H1 (cell line): Measurements from ENCODE around the gene PLXNB1. TPM values are rescaled to one million over a fixed set of nuclear protein-coding genes. Genes with fewer than 3 reads are reported as not detected.

Experiments used
- CTCF ChIA-PET: fragments of 300-600 bp; sonication (Branson Sonifier 250); formaldehyde crosslinking; loops from one replicate; lab custom pipeline; 2021; ENCODE audit not compliant: partially characterized antibody; lab: Charles Lee
- POLR2A ChIA-PET: fragments of 300-600 bp; sonication (Branson Sonifier 250); formaldehyde crosslinking; loops from one replicate; lab custom pipeline; 2021; ENCODE audit warnings: inconsistent platforms; ENCODE audit not compliant: partially characterized antibody; lab: Charles Lee
- DNase-seq, 2 experiments: peaks; one replicate each; pipeline versions ENCODE4 v3.0.0 to v3.0.0-alpha.2; 2010 to 2022; ENCODE audit warnings: low spot score in 2 of 2, low read depth in 1 of 2, mixed read lengths in 1 of 2
- FAIRE-seq: peaks from 2 replicates; lab custom pipeline; 2011; peaks lifted over from hg19 to GRCh38; lab: Jason Lieb, UNC
- H2AFZ ChIP-seq: 2 replicates; pipeline ENCODE4 v1.8.1; 2012; ENCODE audit warnings: low read length, inconsistent platforms
- H2AK5ac ChIP-seq: 2 replicates; pipeline ENCODE4 v1.6.1; 2013; ENCODE audit warnings: low read depth, low read length
- H2BK120ac ChIP-seq: replicated peaks from 2 replicates; pipeline ENCODE3; 2013; ENCODE audit warnings: low read depth, low read length, inconsistent platforms
- H2BK12ac ChIP-seq: 2 replicates; pipeline ENCODE4 v1.6.1; 2013; ENCODE audit warnings: low read depth, low read length
- H2BK15ac ChIP-seq: 2 replicates; pipeline ENCODE4 v1.6.1; 2013; ENCODE audit warnings: low read length
- H2BK20ac ChIP-seq: 2 replicates; pipeline ENCODE4 v1.6.1; 2013; ENCODE audit warnings: low read length
- H2BK5ac ChIP-seq: 2 replicates; pipeline ENCODE4 v1.6.1; 2013; ENCODE audit warnings: low read depth, low read length
- H3K14ac ChIP-seq: 2 replicates; pipeline ENCODE4 v1.6.1; 2013; ENCODE audit warnings: inconsistent platforms; ENCODE audit not compliant: insufficient read length
- H3K18ac ChIP-seq: 2 replicates; pipeline ENCODE4 v1.6.1; 2013; ENCODE audit warnings: low read length; ENCODE audit errors: extremely low read depth
- H3K23ac ChIP-seq: 2 replicates; pipeline ENCODE4 v1.6.1; 2013; ENCODE audit warnings: inconsistent platforms; ENCODE audit not compliant: insufficient read length
- H3K23me2 ChIP-seq: 2 replicates; pipeline ENCODE4 v1.6.1; 2013; ENCODE audit warnings: low read depth, low read length
- H3K27ac ChIP-seq: 2 replicates; pipeline ENCODE4 v1.6.1; 2011; ENCODE audit warnings: low read depth, low read length, inconsistent platforms
- H3K27me3 ChIP-seq, 4 experiments: replicated peaks in 1 of 4; 1 replicate in 1 of 4; 2 replicates in 3 of 4; pipeline versions ENCODE4 v1.6.1 to v1.8.1; 2011 to 2013; ENCODE audit warnings: low read length in 3 of 4, mild to moderate bottlenecking in 3 of 4, inconsistent platforms in 2 of 4, mixed read lengths in 2 of 4, moderate library complexity in 1 of 4; ENCODE audit not compliant: control insufficient read depth in 3 of 4, insufficient read depth in 3 of 4; ENCODE audit errors: extremely low read depth in 1 of 4
- H3K36me3 ChIP-seq, 4 experiments: 2 replicates each; pipeline versions ENCODE4 v1.6.1 to v1.8.1; 2011 to 2013; ENCODE audit warnings: mild to moderate bottlenecking in 4 of 4, low read length in 3 of 4, moderate library complexity in 2 of 4, control low read depth in 1 of 4, inconsistent platforms in 1 of 4; ENCODE audit not compliant: insufficient read depth in 4 of 4, control insufficient read depth in 2 of 4
- H3K4ac ChIP-seq: replicated peaks from 2 replicates; pipeline ENCODE3; 2013; ENCODE audit warnings: low read length, low read depth, mixed read lengths, inconsistent platforms; ENCODE audit not compliant: insufficient read length
- H3K4me1 ChIP-seq, 4 experiments: replicated peaks in 1 of 4; 1 replicate in 1 of 4; 2 replicates in 3 of 4; pipeline versions ENCODE4 v1.6.1 to v1.8.1; 2011 to 2013; ENCODE audit warnings: low read length in 3 of 4, inconsistent platforms in 2 of 4, mixed read lengths in 1 of 4; ENCODE audit not compliant: insufficient read depth in 4 of 4, control insufficient read depth in 3 of 4
- H3K4me2 ChIP-seq, 2 experiments: 2 replicates each; pipeline versions ENCODE4 v1.6.1 to v1.8.1; 2011 to 2013; ENCODE audit warnings: low read depth in 2 of 2, low read length in 2 of 2, control low read depth in 1 of 2, inconsistent platforms in 1 of 2, mild to moderate bottlenecking in 1 of 2; ENCODE audit not compliant: insufficient read depth in 1 of 2
- H3K4me3 ChIP-seq, 4 experiments: fragments of 200-600, 300-600 bp in 1 of 4; sonication (generic), shearing (Covaris generic), sonication (Bioruptor Twin) in 1 of 4; 2 replicates each; pipeline versions ENCODE4 v1.5.1 to v1.8.1; 2011 to 2016; ENCODE audit warnings: low read length in 4 of 4, low read depth in 3 of 4, control low read depth in 2 of 4, inconsistent platforms in 2 of 4, mild to moderate bottlenecking in 2 of 4, mixed read lengths in 1 of 4, moderate library complexity in 1 of 4; ENCODE audit not compliant: insufficient read depth in 2 of 4; ENCODE audit errors: extremely low read depth in 1 of 4
- H3K56ac ChIP-seq: replicated peaks from 2 replicates; pipeline ENCODE3; 2013; ENCODE audit warnings: low read depth, mild to moderate bottlenecking, mixed read lengths, low read length, inconsistent platforms; ENCODE audit not compliant: insufficient read length
- H3K79me1 ChIP-seq: 2 replicates; pipeline ENCODE4 v1.6.1; 2013; ENCODE audit warnings: low read depth, low read length, control low read depth
- H3K79me2 ChIP-seq, 2 experiments: 2 replicates each; pipeline versions ENCODE4 v1.6.1 to v1.8.1; 2012 to 2013; ENCODE audit warnings: low read length in 2 of 2, mild to moderate bottlenecking in 2 of 2, inconsistent platforms in 1 of 2; ENCODE audit not compliant: insufficient read depth in 2 of 2, control insufficient read depth in 1 of 2
- H3K9ac ChIP-seq, 4 experiments: replicated peaks in 1 of 4; 1 replicate in 1 of 4; 2 replicates in 3 of 4; pipeline versions ENCODE4 v1.6.1 to v1.8.1; 2011 to 2013; ENCODE audit warnings: low read depth in 3 of 4, low read length in 3 of 4, control low read depth in 2 of 4, mild to moderate bottlenecking in 2 of 4, moderate library complexity in 2 of 4, inconsistent platforms in 1 of 4; ENCODE audit errors: extremely low read depth in 1 of 4
- H3K9me3 ChIP-seq, 2 experiments: 2 replicates each; pipeline versions ENCODE4 v1.6.1 to v1.8.1; 2012 to 2013; ENCODE audit warnings: mild to moderate bottlenecking in 2 of 2, moderate library complexity in 2 of 2, control low read depth in 1 of 2, inconsistent platforms in 1 of 2, low read depth in 1 of 2, low read length in 1 of 2, mixed read lengths in 1 of 2; ENCODE audit not compliant: insufficient read depth in 2 of 2
- H4K20me1 ChIP-seq, 2 experiments: replicated peaks in 1 of 2; 2 replicates each; pipeline versions ENCODE3 to v1.8.1; 2011 to 2013; ENCODE audit warnings: inconsistent platforms in 2 of 2, low read length in 2 of 2, mild to moderate bottlenecking in 1 of 2; ENCODE audit not compliant: insufficient read depth in 2 of 2, control insufficient read depth in 1 of 2
- H4K5ac ChIP-seq: 2 replicates; pipeline ENCODE4 v1.6.1; 2013; ENCODE audit warnings: low read length, low read depth, mixed read lengths, inconsistent platforms; ENCODE audit not compliant: insufficient read length
- H4K8ac ChIP-seq: 2 replicates; pipeline ENCODE4 v1.8.0; 2013; ENCODE audit warnings: mild to moderate bottlenecking, moderate library complexity, low read length, inconsistent platforms; ENCODE audit not compliant: insufficient read depth; ENCODE audit errors: extremely low read depth
- H4K91ac ChIP-seq: replicated peaks from 2 replicates; pipeline ENCODE3; 2013; ENCODE audit warnings: low read length, mixed read lengths, inconsistent platforms; ENCODE audit not compliant: insufficient read length
- RNF2 ChIP-seq: fragments of 200-900, 300-1000 bp; sonication (generic); IDR thresholded peaks from 2 replicates; pipeline ENCODE4 v1.7.1; 2016; ENCODE audit warnings: borderline replicate concordance, low read depth, mild to moderate bottlenecking, antibody characterized with exemption, low read length; ENCODE audit not compliant: poor library complexity, severe bottlenecking; ENCODE audit errors: missing control alignments
- WGBS, 2 experiments: shearing (Covaris generic) in 1 of 2; methylation state at CpG; one replicate each; pipeline versions ENCODE4 v1.1.6 to v1.1.7; 2013 to 2015; ENCODE audit warnings: low lambda C conversion rate in 2 of 2, mixed read lengths in 2 of 2, inconsistent platforms in 1 of 2, low coverage in 1 of 2, missing lambda C conversion rate in 1 of 2; ENCODE audit not compliant: insufficient replicate concordance in 2 of 2, insufficient coverage in 1 of 2, insufficient read length in 1 of 2; ENCODE audit errors: extremely low coverage in 1 of 2, missing lambda C conversion rate in 1 of 2; 5-methylcytosine and 5-hydroxymethylcytosine counted together
- long read RNA-seq, 2 experiments: library from RNA in 1 of 2; library from capped mRNA in 1 of 2; stranded (forward); transcript quantifications; one replicate each; pipeline ENCODE4 v2.0.0, GENCODE V29; 2021; ENCODE audit warnings: inconsistent platforms in 1 of 2
- polyA minus RNA-seq, 3 experiments: library from RNA; depleted of rRNA, polyadenylated mRNA; stranded (reverse); fragments of >200 nt; gene quantifications; 1 replicate in 2 of 3; 2 replicates in 1 of 3; pipeline ENCODE4 v1.2.3, GENCODE V29; 2011
- polyA plus RNA-seq, 7 experiments: library from polyadenylated mRNA; depleted of rRNA in 3 of 7; stranded (reverse) in 5 of 7; unstranded in 2 of 7; fragments of >200 nt in 5 of 7; fragments of 200-250 nt in 2 of 7; gene quantifications; 1 replicate in 5 of 7; 2 replicates in 1 of 7; 4 replicates in 1 of 7; pipeline versions ENCODE4 v1.2.1 to v1.2.3, GENCODE V29; 2011 to 2013; ENCODE audit warnings: missing spikeins in 2 of 7, mixed read lengths in 2 of 7
- total RNA-seq: library from RNA; stranded (reverse); fragmentation: NEBNext Ultra II Directional; extraction: Animal tissue kit (Norgen Biotek cat#: 25700); gene quantifications from 2 replicates; pipeline ENCODE4 v1.2.1, GENCODE V29; 2021

Gene PLXNB1, protein sequence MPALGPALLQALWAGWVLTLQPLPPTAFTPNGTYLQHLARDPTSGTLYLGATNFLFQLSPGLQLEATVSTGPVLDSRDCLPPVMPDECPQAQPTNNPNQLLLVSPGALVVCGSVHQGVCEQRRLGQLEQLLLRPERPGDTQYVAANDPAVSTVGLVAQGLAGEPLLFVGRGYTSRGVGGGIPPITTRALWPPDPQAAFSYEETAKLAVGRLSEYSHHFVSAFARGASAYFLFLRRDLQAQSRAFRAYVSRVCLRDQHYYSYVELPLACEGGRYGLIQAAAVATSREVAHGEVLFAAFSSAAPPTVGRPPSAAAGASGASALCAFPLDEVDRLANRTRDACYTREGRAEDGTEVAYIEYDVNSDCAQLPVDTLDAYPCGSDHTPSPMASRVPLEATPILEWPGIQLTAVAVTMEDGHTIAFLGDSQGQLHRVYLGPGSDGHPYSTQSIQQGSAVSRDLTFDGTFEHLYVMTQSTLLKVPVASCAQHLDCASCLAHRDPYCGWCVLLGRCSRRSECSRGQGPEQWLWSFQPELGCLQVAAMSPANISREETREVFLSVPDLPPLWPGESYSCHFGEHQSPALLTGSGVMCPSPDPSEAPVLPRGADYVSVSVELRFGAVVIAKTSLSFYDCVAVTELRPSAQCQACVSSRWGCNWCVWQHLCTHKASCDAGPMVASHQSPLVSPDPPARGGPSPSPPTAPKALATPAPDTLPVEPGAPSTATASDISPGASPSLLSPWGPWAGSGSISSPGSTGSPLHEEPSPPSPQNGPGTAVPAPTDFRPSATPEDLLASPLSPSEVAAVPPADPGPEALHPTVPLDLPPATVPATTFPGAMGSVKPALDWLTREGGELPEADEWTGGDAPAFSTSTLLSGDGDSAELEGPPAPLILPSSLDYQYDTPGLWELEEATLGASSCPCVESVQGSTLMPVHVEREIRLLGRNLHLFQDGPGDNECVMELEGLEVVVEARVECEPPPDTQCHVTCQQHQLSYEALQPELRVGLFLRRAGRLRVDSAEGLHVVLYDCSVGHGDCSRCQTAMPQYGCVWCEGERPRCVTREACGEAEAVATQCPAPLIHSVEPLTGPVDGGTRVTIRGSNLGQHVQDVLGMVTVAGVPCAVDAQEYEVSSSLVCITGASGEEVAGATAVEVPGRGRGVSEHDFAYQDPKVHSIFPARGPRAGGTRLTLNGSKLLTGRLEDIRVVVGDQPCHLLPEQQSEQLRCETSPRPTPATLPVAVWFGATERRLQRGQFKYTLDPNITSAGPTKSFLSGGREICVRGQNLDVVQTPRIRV (N-terminal part only)
- total RNA-seq (114 and 115 TPM in 2 replicates), polyA plus RNA-seq (2011; rRNA removed) (109 and 149 TPM in 2 replicates), polyA minus RNA-seq (2011; rRNA and poly(A)+ RNA removed) (82.5 and 154 TPM in 2 replicates)
- polyA plus RNA-seq (2011; cell fraction: cytosol; rRNA removed), result 117 TPM
- polyA plus RNA-seq (2011; cell fraction: nucleus; rRNA removed), result 1,123 TPM
- 136 to 155 TPM (median 141 TPM) in 4 replicates for polyA plus RNA-seq (2012, experiment 1 of 2)
- polyA plus RNA-seq (2012, experiment 2 of 2), result 102 TPM
- polyA plus RNA-seq (2013, experiment 1 of 2), result 102 TPM
- 83.3 TPM for polyA plus RNA-seq (2013, experiment 2 of 2)
- polyA minus RNA-seq (2011; cell fraction: cytosol; rRNA and poly(A)+ RNA removed), result 100 TPM
- 265 TPM for polyA minus RNA-seq (2011; cell fraction: nucleus; rRNA and poly(A)+ RNA removed)
- long read RNA-seq, experiment 1, partial matches to known transcripts, result 13 of 28 reads
- long read RNA-seq, experiment 1, other reads (novel, unspliced or antisense), result 13 of 28 reads
- long read RNA-seq, experiment 2, partial matches to known transcripts, result 0 of 1 reads
- long read RNA-seq, experiment 2, other reads (novel, unspliced or antisense), result 0 of 1 reads

DNA sequence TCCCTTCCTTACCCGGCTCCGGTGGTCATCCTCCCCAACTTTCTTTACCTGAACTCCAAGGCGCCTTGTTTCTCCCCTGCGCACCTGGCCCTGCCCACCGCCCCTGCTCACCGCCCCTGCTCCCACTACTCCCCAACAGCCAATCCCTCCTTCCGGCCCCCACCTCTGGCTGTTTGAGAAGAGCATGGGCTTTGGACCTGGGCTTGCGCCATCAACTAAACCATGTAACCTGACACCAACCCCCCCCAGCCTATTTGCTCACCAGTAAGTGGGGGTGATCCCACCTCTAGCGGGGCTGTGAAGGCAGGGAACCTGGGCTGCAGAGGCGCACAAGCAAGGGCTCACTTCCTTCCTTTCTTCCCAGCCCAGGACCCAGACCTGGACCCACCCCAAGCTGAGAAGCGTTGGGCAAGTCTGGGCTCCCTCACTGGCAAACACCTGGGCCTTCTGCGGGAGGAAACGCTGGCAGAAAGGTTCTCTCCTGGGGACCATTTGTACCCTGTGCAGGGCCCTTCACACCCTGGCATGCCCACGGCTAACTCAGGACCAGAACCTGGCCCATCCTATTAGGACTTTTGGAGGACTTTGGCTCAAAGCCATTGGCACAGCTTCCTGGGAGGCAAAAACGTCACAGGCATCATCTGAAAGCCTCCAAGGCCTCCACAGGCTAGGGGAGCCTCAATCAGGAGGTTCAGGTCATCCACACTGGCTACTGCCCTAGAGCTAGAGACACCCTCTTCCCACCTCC, at the start of gene PLXNB1:
Gene PLXNB1, minus strand, starts transcription at position 127 of the 748 bp plus-strand sequence. CDS start 5,475 bp downstream, outside the sequence.
- no peak within 1 kb of the TSS for H2AFZ ChIP-seq
- peak within 1 kb of the TSS; percentile 94 for H3K27ac ChIP-seq
- no peak within 1 kb of the TSS for H2BK120ac ChIP-seq
- H2BK20ac ChIP-seq, result 0 out of 2 replicates have a peak within 1 kb of the TSS, but pooled peaks have one; percentile 53
- peak within 1 kb of the TSS; percentile 91 to 98 for H3K4me2 ChIP-seq
- H4K91ac ChIP-seq, result peak within 1 kb of the TSS; percentile 71
- peak within 1 kb of the TSS; percentile 97; the same call in 1 of the 2 replicates for H2BK15ac ChIP-seq
- no peak within 1 kb of the TSS; the same call in none of the 2 replicates for H4K8ac ChIP-seq
- H3K9me3 ChIP-seq, result no peaks in the 10 kb centered on the region
- H3K4ac ChIP-seq, result no peak within 1 kb of the TSS
- peaks cover 4 to 26% (median 12%) of the 10 kb centered on the region in 4 experiments; a peak in 6 of 8 replicates for H3K36me3 ChIP-seq
- no peaks in the 10 kb centered on the region for H3K27me3 ChIP-seq
- H4K20me1 ChIP-seq, result peaks cover 7 to 16% of the 10 kb centered on the region in 2 experiments
- peak within 1 kb of the TSS; percentile 81; the same call in 1 of the 2 replicates for H2BK12ac ChIP-seq
- peak within 1 kb of the TSS; percentile 91 for H2BK5ac ChIP-seq
- no peak within 1 kb of the TSS for H3K23ac ChIP-seq
- FAIRE-seq (peak; percentile 79), DNase-seq (peak; percentile 87 to 91)
- peaks cover 7 to 34% (median 21%) of the 10 kb centered on the region in 4 experiments for H3K4me1 ChIP-seq
- H3K23me2 ChIP-seq, result peaks cover 13% of the 10 kb centered on the region
- CTCF ChIA-PET, result interaction anchor here (0.9 to 7.7 kb wide), 9 partner anchors 7 to 160 kb away, joined by 3 to 138 read pairs (median 5); no protein-coding TSS in a partner anchor
- H3K18ac ChIP-seq, result peak within 1 kb of the TSS; percentile 89
- H3K14ac ChIP-seq, result no peak within 1 kb of the TSS
- H3K9ac ChIP-seq, result peak within 1 kb of the TSS; percentile 63 to 98 (median 94)
- H3K79me2 ChIP-seq, result peaks cover 30 to 52% of the 10 kb centered on the region in 2 experiments
- 7% methylated on average over 13 of the region's 15 CpGs; no CpG with 5 or more reads in 1 of the 2 experiments for WGBS, 2 experiments
- H3K4me3 ChIP-seq, result peak within 1 kb of the TSS; percentile 66 to 85 (median 76)
- peak within 1 kb of the TSS; percentile 73 for H4K5ac ChIP-seq
- peaks cover 27% of the 10 kb centered on the region for H3K79me1 ChIP-seq
- H2AK5ac ChIP-seq, result peak within 1 kb of the TSS; percentile 93; the same call in 1 of the 2 replicates
- peak within 1 kb of the TSS; percentile 74 for H3K56ac ChIP-seq
- POLR2A ChIA-PET, result interaction anchor here (0.7 to 31.5 kb wide), 17 partner anchors 8 to 271 kb away, joined by 3 to 650 read pairs (median 5); partner anchors contain the start of genes ATRIP, CCDC51, TMA7 and ZNF589
- no peak for TF ChIP-seq RNF2
